ENCODE data around the gene KPNA4. TPM values are rescaled to one million over a fixed set of nuclear protein-coding genes. Genes with fewer than 3 reads are reported as not detected.

The KPNA4 gene
- total RNA-seq, 1 experiment from 2014 or later, result 31.7 TPM

DNA sequence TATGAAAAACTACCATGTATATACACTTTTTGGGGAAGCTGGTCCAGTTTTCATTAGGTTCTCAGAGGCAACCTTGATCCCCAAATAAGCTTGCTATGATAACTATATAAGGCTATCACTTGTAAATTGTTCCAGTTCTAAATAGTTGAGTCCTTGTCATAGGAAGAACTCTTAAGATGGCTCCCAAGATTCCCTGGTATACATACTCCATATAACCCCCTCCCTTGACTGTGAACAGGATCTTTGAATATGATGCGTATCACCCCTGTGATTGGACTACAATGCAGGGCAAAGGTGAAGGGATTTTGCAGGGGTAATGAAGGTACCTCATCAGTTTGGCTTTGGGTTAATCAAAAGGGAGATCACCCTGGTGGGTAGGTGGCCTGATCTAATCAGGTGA lies 67.2 kb downstream of the KPNA4 start:
- DNase-seq (ENCODE audit: extremely low read depth, low read depth), result no peak

DNA sequence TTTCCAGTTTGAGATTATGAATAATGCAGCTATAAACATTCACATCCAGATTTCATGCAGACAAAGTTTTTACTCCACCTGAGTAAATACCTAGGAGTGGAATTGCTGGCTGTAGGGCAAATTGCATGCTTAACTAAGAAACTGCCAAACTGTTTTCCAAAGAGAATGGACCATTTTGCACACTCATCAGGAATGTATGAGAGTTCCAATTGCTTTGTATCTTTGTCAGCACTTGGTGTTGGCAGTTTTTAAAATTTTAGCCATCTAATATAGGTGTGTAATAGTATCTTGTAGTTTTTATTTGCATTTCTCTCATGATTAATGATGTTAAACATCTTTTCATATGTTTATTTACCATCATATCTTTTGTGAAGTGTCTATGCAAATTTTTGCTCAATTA lies 75.2 kb downstream of the KPNA4 start:
- no peak for DNase-seq (ENCODE audit: extremely low read depth, low read depth)

DNA sequence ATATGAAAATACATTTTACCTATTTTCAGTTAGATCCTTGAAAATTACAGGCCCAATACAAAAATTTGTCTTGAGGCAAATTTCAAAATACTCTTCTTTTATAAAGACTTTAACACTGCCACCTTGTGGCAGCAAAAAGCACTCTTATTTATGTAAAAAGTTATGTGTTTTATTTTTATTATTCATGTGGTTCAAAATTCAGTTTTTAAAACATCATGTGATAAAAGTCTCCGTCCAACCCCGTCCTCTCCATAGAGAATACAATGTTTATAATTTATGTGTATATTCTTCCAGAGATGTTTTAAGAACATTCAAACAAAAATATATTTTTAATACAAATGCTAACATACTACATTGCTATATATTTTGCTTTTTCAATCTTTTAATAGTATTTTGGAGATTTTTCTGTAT lies 78.9 kb downstream of the KPNA4 start:
- peak; percentile 23 for DNase-seq (ENCODE audit: extremely low read depth, low read depth)

DNA sequence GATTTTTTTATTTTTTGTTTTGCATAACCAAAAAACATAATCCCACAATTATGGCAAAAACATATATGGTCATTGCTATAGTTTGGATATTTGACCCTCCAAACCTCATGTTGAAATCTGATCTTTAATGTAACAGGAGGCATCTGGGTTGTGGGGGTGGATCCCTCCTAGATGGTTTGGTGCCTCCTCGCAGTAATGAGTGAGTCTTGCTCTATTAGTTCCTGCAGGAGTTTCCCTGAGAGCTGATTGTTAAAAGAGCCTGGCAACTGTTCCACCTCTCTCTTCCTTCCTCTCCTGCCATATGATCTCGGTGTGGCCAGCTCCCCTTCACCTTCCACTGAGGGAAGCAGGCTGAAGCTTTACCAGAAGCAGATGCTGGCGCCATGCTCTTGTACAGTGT lies 82.6 kb downstream of the KPNA4 start:
- no peak for DNase-seq (ENCODE audit: extremely low read depth, low read depth)

DNA sequence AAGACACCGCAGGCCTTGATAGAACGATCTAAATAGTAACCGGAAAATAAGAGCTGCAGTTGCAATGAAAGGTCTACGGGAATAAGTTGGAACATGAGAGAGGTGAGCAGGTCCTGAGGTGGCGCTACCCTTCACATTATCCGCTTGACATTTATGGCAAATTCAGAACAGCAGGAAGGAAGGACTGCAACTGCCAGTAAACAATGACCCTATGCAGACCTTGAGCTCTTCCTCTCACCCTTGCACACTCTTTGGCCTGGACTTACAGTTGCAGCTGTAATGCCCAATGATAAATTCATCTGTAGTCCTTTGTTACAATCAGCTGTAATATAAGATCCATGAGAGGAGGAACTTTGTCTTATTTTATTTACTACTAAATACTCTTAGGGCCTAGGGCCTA lies 83.5 kb downstream of the KPNA4 start:
- DNase-seq (ENCODE audit: extremely low read depth, low read depth), result no peak

DNA sequence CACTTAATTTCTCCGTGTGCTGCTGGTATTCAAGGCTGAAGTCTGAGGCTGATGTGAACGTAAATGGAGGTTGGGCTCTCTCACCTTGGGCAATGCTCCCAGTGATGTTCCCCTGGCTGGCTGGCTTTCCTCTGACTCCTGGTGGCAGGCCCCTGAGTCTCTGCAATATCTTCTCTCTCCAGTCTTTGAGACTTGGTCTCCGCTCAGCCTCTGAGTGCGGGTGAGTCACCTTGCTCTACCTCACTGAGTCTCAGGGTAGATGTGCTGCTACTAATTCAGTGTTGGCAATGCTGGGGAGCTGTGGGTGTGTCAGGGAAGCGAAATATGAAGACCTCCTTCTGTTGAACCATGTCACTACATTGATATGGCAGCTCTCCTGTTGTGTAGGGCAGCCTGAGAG lies 84.4 kb downstream of the KPNA4 start:
- no peak for DNase-seq (ENCODE audit: extremely low read depth, low read depth)

DNA sequence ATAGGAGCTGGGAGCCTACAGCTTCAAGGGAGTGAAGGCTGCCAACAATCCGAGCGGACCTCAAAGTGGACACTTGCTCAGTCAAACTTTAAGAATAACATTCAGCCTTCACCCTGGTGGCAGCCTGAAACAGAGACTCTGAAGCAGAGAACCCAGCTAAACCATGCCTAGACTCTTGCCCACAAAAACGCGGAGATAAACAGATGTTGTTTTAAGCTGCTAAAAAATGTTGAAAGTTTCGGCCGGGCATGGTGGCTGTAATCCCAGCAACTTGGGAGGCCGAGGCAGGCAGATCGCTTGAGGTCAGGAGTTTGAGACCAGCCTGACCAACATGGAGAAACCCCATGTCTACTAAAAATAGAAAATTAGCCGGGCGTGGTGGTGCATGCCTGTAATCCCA lies 86.0 kb downstream of the KPNA4 start:
- no peak for DNase-seq (ENCODE audit: extremely low read depth, low read depth)

DNA sequence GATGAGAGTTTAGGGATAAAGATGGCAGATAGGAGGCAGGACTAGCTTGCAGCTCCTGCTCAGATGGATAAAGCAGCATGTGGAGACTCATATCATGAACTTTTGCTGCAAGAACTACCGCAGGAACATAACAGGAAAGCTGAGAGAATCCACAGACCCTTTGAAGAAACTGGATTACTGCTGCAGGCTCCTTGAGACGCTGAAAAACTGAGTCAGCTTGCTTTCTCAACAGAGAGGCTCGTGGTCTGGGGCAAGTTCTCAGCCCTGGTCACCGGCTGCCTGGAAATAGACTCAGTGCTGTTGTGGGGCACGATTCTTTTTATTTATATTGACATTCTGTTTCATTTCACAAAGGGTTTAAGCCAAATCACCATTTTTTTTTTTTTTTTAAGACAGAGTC lies 87.0 kb downstream of the KPNA4 start:
- no peak for DNase-seq (ENCODE audit: extremely low read depth, low read depth)

DNA sequence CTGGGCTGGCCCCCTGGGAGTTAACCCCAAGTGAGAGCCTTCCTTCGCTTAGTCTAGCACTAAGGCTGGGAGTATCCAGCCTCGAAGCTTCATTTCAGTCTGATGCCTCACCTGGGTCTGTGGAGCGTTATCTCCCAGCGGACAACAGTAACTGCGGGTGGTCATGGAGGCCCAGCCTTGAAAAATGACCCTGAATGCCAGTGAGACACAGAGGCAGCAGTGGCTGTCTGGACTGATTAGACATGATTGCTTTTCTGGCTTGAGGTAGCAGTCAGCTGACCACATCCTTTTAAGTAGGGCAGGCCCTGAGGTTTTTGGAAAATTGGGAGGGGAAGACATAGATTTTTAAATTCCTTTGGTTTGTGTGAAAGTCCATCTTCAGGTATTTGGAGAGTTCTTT lies 87.6 kb downstream of the KPNA4 start:
- DNase-seq (ENCODE audit: extremely low read depth, low read depth), result no peak

DNA sequence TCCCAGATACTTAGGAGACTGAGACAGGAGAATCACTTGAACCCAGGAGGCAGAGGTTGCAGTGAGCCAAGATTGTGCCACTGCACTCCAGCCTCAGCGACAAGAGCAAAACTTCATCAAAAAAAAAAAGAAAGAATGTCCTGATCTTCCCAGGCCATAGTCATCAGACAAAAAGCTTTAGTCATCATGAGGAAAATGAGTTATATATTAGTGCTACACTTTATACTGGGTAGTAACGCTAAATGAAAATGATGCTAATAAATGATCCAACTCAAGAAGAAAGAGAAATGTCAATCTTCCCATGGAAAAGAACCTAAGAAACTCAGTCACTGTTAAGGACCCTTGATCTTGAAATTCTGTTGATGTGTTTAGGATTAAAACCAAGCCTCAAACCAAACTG lies 89.5 kb downstream of the KPNA4 start:
- DNase-seq (ENCODE audit: extremely low read depth, low read depth), result no peak

DNA sequence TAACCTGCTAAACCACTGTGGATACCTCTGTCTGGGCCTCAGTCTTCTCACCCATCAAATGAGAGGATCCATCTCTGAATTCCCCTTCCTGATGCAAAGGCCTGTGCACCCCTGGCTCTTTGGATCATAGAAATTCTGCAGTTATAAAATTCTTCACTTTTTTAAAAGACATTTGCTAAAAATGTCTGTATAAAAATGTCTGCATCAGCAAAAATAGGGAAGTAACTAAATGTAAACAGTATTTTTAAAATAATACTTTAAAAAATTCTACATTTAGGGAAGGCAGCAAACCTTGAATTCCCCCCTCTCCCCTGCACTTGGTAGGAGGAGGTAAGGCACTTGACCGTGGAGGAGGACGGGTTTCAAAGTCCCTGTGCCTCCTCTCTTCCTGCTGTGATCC lies 90.2 kb downstream of the KPNA4 start:
- no peak for DNase-seq (ENCODE audit: extremely low read depth, low read depth)

DNA sequence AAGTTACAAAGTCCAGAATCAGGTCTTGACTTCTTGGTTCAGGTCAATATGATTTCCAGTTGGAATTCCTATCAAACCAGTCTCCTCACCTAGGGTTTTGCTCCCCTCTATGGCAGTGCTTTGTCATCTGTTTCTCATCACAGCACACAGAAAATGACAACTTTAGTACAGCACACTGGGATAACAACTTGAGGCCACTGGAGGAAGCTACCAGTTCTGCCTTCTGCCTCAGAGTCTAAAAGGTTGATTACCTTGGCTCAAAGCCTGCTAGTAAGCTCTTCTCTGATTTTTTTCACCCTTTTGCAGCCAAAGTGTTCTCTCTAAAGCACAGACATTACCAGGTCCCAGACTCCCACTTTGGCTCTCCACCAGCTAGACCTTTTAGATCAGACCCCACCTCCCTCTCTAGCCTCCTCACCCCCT lies 90.9 kb downstream of the KPNA4 start:
- no peak for DNase-seq (ENCODE audit: extremely low read depth, low read depth)

DNA sequence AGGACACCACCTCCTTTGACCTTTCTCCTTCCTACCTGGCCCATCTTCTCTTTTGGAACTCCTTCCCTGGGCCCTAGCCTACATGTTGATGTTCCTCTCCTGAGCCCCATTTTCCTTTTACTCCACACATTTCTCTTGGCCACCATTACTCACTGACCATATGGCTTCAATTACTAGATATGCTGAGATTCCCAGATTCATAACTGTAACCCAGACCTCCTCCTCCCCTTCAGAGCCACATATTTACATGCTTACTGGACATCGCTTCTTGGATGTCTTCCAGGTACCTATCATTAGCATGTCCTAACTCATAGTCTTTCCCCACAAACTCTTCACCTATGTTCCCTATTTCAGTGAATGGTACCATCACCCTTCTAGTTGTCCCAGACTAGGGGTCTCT lies 91.4 kb downstream of the KPNA4 start:
- no peak for DNase-seq (ENCODE audit: extremely low read depth, low read depth)

DNA sequence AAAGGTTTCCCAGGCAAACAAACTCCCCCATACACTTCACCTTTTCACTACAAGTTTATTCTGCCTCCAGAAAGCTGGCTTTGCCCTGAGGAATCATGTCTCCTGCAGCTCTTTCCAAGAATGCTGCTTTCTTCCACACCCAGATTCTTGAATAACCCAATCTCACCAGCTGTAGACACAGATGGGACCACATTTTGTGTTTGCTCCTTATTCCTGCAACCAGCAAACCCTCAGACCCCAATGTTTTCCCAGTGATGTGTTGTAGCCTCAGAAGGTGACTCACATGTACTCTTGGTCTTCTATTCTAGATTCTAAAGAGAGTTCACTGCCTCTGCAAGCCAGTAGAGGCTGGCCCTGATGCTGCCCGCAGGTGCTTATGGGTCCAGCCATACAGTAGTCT lies 92.2 kb downstream of the KPNA4 start:
- DNase-seq (ENCODE audit: extremely low read depth, low read depth), result no peak

DNA sequence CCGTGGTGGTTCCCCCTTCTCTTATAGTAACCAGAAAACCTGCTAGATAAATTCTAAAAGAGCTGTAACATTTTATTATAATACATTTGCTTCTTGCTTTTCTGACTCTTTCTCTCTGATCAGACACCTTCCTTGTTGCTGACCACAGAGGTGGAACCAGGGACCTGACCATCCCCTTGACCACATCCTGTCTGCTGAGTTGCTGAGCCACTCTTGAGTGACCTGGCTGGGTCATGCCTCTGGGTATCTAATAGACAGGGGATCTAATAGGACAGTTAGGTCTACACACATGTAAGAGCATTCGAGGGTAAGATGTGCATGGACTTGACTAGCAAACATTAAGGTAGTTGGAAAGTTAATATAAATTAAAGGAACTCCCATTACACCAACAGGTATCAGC lies 93.0 kb downstream of the KPNA4 start:
- DNase-seq (ENCODE audit: extremely low read depth, low read depth), result no peak

DNA sequence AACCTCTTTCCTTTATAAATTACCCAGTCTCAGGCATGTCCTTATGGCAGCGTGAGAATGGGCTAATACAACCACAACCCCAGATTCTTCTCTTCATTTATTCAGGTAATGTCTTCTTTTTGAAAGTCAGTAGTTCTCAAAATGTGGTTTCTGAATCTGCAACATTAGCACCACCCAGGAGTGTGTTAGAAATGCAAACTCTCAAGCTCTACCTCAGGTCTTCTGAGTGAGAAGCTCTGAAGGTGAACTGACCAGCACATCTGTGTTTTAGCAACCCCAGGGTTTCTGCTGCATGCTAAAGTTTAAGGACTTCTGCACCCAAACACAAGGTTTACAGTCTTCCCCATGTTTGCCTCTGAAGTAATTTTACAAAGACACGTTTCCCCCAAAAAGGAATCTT lies 93.5 kb downstream of the KPNA4 start:
- no peak for DNase-seq (ENCODE audit: extremely low read depth, low read depth)

DNA sequence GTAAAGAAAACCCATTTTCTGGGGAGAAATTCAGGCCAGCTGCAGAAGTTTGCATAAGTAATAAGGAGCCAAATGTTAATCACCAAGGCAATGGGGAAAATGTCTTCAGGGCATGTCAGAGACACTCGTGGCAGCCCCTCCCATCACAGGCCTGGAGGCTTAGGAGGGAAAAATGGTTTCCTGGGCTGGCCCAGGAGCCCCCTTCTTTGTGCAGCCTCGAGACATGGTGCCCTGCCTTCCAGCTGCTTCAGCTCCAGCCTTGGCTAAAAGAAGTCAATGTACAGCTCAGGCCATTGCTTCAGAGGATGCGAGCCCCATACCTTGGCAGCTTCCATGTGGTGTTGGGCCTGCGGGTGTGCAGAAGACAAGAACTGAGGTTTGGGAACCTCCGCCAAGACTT lies 95.2 kb downstream of the KPNA4 start:
- DNase-seq (ENCODE audit: extremely low read depth, low read depth), result no peak

DNA sequence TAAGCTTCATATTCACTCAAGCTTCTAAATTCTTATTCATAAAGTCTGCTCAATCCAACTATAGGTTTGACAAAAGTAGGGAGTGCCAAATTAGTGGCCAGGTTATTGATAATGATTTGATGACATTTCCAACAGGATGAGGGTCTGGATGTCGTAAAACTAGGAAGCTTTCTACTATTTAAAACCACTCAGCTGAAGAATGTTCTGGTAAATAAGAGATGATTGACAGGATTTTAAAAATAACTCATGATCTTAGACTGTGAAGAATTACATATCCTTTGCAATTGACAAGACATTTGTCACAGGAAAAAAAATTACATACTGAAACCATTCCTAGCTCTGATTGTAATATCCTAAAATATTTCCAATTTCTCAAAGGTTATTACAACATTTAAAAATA lies 100.4 kb downstream of the KPNA4 start:
- no peak for DNase-seq (ENCODE audit: extremely low read depth, low read depth)

DNA sequence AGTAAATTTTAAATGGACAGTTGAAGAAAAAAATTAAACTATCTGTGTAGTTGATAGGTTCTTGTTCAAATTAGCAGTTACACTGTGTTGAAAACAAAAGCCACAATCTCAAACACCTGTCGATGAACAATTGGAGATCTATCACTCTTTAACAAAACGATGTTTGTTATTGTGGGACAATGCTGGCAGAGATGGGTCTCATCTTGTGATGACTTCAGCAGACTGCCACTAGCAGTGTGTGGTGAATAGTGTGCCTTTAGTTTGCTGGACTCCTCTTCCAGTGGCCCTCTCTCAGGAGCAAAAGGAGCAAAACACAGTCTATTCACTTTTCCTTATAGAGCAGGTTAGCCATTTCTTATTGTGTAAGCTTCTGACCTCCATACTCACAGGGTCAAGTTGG lies 101.0 kb downstream of the KPNA4 start:
- no peak for DNase-seq (ENCODE audit: extremely low read depth, low read depth)

DNA sequence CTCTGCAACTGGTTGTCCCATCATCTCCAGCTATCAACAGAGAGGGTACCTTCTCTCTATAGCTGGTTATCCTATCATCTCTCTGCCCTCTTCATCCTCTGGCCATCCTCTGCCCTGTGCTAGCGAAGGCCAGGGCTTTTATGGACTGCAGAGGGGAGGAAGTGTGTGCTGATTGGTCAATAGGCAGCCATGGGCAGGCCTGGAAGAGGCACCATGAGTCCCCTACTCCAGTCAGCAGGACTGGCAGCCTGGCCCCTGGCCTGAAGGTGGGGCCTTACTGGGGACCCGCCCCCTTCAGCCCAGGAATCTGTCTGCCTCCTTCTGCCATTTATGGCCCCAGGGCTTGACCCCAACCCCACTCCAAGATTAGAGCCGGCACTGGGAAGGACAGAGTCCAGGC lies 105.3 kb downstream of the KPNA4 start:
- DNase-seq (ENCODE audit: extremely low read depth, low read depth), result no peak

DNA sequence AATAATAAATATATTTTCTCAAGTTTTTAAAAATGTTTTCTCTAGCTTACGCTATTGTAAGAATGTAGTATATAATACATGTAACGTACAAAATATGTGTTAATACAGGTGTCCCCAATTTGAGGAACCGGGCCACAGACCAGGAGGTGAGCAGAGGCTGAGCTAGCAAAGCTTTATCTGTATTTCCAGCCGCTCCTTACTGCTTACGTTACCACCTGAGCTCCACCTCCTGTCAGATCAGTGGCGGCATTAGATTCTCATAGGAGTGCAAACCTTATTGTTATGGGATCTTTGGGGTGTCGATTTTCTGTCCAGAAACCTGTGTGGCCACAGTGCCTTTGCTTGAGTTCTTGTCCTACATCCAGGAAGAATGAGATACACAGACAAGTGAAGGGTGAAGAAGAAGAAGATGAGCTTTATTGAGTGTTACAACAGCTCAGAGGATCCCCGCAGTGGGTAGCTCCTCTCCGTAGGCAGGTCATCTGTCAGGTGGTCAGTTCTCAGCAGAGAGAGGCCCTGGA lies 105.9 kb downstream of the KPNA4 start:
- DNase-seq (ENCODE audit: extremely low read depth, low read depth), result no peak

DNA sequence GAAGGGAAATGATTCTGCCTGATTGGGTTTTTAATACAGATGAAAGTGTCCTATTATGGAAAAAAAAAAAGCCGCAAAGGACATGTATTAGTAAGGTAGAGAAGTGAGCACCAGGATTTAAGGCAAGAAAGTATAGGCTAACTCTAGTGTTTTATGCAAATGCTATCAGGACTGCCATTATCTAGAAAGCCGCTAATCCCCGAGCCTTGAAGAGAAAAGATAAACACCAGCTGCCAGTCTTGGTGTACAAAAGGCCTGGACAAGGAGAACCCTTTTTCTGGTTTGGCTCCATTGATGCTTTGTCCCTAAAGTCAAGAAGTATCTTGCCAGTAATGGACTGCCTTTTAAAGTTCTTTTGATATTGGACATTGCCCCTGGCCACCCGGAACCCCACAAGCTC lies 107.2 kb downstream of the KPNA4 start:
- no peak for DNase-seq (ENCODE audit: extremely low read depth, low read depth)

DNA sequence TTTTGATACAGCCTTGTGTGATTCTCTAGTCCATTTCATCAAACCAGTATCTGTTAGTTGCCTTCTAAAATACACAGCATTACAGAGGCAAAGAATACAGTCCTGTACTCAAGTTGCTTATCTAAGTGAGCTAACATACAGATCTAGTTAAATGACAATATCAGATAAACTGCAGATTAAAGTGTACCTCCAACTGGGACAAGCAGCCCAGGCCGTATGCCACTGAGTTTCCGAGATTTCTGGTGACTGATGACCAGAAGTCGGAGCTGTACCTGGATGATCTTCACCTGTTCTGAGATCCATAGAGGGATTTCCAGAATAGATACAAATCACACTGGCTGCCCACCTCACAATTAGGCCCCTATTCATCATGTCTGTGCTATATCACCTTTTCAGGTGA lies 109.5 kb downstream of the KPNA4 start:
- DNase-seq (ENCODE audit: extremely low read depth, low read depth), result no peak

DNA sequence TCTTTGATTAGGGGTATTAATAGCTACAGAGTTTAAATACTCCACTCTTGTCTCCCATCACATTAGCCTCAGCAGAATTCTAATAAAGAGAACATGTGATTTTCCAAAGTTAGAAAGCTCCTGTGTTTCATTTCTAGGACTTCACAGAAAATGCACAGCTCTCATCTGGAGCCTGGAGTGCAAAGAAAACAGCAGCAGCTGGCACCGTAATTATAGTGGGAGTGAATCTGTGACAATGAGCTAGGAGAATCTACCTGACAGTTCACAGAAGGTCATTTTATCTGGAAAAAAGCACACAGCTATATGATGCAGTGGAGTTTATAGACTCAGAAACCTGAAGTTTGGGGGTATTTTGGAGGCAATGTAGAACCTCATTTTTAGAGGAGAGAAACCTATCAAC lies 110.4 kb downstream of the KPNA4 start:
- no peak for DNase-seq (ENCODE audit: extremely low read depth, low read depth)

Measured in NCI-H460 (cell line).